ENCODE data around the gene OTULINL. TPM values are rescaled to one million over a fixed set of nuclear protein-coding genes. Genes with fewer than 3 reads are reported as not detected.

OTULINL gene
- total RNA-seq, 1 donor from 2014 or later: 0.94 TPM

DNA sequence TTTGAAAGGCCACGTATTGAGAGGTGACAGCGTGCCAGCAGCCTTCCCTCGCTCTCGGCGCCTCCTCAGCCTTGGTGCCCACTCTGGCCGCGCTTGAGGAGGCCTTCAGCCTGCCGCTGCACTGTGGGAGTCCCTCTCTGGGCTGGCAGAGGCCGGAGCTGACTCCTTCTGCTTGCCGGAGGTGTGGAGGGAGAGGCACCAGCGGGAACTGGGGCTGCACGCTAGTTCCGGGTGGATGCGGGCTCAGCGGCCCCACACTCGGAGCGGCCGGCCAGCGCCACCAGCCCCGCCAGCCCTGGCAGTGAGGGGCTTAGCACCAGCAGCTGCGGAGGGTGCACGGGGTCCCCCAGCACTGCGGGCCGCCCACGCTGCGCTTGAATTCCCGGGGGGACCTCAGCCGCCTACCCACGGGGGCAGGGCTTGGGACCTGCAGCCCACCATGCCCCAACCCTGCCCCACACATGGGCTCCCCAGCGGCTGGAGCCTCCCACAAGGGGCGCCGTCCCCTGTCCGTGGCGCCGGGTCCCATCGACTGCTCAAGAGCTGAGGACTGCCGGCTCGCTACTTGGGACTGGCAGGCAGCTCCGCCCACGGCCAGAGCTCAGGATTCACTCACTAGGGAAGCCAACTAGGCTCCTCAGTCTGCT lies 4.4 kb upstream of the OTULINL start:
- no peak for DNase-seq (ENCODE audit: low read depth)

DNA sequence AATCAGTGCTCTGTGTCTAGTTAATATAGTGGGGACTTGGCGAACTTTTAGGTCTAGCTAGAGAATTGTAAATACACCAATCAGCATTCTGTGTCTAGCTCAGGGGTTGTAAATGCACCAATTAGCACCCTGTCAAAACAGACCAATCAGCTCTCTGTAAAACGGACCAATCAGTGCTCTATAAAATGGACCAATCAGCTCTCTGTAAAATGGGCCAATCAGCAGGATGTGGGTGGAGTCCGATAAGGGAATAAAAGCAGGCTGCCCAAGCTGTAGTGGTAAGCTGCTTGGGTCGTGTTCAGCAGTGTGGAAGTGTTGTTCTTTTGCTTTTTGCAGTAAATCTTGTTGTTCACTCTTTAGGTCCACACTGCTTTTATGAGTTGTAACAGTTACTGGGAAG lies 3.6 kb upstream of the OTULINL start:
- DNase-seq (ENCODE audit: low read depth): no peak

GRCh38 chr5:14579246-14579645 lies 2.3 kb upstream of the OTULINL start:
- DNase-seq (ENCODE audit: low read depth): no peak

DNA sequence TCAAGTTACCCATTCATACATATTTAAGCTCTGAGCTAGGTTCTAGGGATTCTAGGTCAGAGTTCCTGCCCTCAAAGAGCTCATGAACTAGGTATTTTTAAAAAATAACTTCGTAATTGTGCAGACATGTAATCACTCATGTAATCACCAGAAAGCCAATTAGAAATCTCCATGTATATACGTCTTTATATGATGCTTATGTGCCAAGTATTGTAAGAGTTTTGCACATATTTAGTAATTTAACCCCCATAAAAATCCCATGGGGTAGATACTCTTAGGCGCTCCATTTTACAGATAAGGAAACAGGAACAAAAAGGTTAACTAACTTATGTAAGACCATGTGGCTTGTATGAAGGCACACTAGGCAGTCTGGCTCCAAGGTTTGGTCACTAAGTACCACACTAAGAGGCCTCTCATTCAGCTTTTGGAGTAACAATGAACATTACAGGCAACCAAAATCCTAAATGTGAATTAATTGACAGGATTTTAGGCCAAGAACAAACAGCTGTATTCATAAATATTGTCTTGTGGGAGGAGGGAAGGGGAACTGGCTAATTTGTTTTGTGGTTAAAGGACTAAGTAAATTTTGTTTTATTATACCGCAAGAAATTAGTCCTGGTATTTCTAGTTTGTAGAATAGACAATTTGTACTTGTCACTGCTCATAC lies 1.7 kb upstream of the OTULINL start:
- DNase-seq (ENCODE audit: low read depth): no peak

DNA sequence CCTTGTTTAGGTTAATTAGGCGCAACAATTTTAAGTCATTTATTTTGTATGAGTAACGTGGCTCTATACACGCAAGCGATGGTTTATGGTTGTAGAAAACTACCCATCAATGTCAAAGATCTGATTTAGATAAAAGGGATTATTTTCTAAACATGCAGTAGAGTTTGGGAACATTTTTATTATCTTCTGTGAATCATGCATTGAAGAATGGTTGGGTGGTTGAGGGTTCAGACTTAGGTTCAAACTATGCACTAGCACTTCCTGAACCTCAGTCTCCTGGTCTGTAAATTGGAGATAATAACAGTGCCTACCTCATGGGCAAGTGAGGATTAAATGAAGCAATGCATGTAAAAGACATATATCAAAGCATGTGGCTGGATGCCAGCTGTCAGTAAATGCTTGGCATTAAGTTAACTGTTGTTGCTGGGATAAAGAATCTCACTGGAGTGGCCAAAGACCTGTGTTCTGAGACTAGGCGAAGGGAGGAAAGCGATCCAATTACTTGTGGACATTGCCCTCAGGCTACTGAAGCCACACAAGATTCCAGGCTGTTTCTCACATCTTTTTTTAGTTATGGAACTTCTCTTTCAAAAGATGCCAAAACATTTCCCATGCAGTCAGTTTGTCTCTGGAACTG lies 1.1 kb upstream of the OTULINL start:
- DNase-seq (ENCODE audit: low read depth): no peak

GRCh38 chr5:14581891-14582796 lies 552 bp downstream of the OTULINL start:
- no peak for DNase-seq (ENCODE audit: low read depth)

- DNase-seq (ENCODE audit: low read depth): no peak
These were observed 1.2 kb downstream of the OTULINL start for GRCh38 chr5:14582797-14583137.

- DNase-seq (ENCODE audit: low read depth): no peak
These were observed 3.3 kb downstream of the OTULINL start for GRCh38 chr5:14584848-14585247.

GRCh38 chr5:14587150-14587549 lies 5.6 kb downstream of the OTULINL start:
- DNase-seq (ENCODE audit: low read depth): no peak

DNA sequence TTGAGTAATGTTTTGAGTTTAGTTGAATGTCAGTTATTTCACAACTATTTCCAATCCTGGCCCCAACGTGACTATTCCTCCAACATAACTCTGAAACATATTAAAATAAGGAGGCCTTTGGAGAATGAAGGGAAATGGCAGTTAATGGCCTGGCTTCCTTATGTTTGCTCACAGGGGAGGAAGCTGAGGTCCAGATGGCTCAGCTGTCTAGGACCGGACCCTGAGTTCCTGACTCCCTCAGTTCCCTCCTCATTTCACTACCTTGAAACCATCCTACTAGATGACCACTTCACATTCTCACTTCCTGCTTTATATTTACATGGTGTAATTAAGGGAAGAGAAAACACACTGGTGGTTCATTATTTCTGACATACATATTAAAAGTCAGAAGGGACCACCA lies 6.6 kb downstream of the OTULINL start:
- no peak for DNase-seq (ENCODE audit: low read depth)

- no peak for DNase-seq (ENCODE audit: low read depth)
These were observed 7.4 kb downstream of the OTULINL start for GRCh38 chr5:14588758-14589543.

DNA sequence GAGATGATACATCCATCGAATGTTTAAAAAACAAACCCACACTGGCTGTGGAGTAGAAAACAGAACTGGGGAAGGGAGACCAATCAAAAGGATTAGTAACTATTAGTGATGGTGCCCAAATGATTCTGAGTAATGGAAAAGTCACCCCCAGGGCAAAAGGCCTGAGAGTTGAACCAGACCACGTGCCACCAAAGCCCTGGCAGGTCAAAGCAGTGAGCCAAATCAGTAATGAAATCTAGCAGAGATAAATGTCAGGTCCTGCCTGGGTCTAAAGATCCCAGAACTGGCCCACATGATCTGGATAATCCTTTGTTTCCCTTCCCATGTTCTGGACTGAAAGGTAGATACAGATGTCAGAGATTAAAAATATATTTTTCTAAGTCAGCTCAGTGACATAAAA lies 9.4 kb downstream of the OTULINL start:
- no peak for DNase-seq (ENCODE audit: low read depth)

- DNase-seq (ENCODE audit: low read depth): peak; percentile 9
These were observed 10.0 kb downstream of the OTULINL start for GRCh38 chr5:14591548-14591947.

- DNase-seq (ENCODE audit: low read depth): peak; percentile 9
These were observed 11.9 kb downstream of the OTULINL start for GRCh38 chr5:14593326-14594021.

- DNase-seq (ENCODE audit: low read depth): no peak
These were observed 12.9 kb downstream of the OTULINL start for GRCh38 chr5:14594378-14595074.

GRCh38 chr5:14595189-14595588 lies 13.6 kb downstream of the OTULINL start:
- DNase-seq (ENCODE audit: low read depth): no peak

GRCh38 chr5:14595891-14596290 lies 14.3 kb downstream of the OTULINL start:
- no peak for DNase-seq (ENCODE audit: low read depth)

GRCh38 chr5:14597080-14597479 lies 15.5 kb downstream of the OTULINL start:
- no peak for DNase-seq (ENCODE audit: low read depth)

GRCh38 chr5:14598225-14598624 lies 16.6 kb downstream of the OTULINL start:
- DNase-seq (ENCODE audit: low read depth): no peak

DNA sequence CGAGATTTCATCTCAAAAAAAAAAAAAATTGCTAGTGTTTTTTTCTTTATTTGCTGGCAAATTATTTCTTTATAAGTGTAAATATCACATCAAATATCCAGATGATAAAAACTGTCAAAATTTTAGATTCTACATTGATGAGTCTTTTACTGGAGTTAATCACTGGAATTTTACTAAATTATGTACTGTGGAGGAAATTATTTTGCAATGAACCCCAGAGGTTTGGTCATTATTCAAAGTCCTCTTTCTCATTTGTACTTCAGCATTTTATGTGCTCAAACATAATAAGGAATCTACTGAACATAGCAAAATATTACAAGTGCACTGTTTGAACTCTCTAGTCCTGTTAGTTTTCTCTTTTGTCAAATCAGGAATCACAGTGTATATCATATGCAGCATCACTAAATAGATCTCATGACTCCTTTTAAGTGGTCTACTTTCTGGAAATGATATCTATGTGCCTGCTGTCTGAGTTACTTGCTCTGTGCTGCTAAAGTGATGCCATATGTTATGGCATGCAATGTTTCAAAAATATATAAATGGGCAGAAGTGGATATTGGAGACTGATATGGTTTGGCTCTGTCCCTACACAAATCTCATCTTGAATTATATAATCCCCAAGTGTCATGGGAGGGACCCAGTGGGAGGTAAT lies 18.0 kb downstream of the OTULINL start:
- DNase-seq (ENCODE audit: low read depth): no peak
